Dedifferentiated amniotic fluid mesenchymal stem cell (primary cell): Measurements from ENCODE around the gene SNRNP40.

ENCODE experiments used
- DNase-seq: peaks from one replicate; pipeline ENCODE4 v3.0.0-alpha.2; 2016; ENCODE audit errors: extremely low spot score

Gene SNRNP40

DNA sequence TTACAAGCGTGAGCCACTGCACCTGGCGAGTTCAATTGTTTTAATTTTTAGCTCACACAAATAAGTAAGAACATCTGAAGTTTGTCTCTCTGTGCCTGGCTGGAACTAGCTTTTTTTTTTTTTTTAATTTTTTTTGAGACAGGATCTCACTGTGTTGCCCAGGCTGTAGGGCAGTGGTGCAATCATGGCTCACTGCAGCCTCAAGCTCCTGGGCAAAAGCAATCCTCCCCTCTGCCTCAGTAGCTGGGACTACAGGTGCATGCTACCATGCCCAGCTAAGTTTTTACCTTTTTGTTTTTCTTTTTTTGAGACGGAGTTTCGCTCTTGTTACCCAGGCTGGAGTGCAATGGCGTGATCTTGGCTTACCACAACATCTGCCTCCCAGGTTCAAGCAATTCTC is 64.8 kb downstream of the SNRNP40 start:
- DNase-seq = no peak

DNA sequence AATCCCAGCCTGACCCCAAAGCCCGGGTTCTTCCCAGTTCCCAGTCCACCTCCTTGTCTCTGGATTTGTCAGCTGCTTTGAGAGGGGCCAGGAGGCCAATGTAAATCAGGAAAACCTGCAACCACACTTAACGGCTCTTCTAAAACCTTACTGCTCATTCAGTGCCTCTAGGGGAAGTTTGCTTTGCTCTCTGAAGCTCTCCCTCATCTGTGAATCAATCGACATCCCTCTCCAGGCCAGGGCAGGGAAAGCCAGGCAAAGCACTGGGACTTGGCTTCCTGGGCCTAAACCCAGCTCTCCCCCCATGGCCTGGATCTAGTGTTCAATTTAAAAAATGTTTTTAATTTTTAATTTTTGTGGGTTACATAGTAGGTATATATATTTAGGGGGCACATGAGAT is 66.2 kb downstream of the SNRNP40 start:
- DNase-seq = no peak

DNA sequence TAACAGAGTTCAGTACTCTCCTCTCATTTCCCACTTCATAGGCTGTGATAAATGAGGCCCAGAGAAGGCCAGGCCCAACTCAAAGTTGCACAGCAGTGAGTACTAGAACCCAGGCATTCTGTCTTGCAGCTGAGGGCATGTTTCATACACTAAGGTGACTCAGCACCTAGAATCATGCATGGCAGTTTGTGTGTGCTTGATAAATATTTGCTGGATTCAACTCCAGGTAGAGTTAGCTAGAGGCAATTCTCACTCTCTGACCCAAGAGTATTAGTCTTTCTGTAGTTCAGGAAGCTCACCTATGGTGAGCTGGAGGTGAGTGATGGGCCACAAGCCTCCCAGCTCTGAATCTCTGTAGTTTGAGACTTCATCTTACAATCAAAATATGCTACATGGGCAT is 67.6 kb downstream of the SNRNP40 start:
- no peak for DNase-seq

DNA sequence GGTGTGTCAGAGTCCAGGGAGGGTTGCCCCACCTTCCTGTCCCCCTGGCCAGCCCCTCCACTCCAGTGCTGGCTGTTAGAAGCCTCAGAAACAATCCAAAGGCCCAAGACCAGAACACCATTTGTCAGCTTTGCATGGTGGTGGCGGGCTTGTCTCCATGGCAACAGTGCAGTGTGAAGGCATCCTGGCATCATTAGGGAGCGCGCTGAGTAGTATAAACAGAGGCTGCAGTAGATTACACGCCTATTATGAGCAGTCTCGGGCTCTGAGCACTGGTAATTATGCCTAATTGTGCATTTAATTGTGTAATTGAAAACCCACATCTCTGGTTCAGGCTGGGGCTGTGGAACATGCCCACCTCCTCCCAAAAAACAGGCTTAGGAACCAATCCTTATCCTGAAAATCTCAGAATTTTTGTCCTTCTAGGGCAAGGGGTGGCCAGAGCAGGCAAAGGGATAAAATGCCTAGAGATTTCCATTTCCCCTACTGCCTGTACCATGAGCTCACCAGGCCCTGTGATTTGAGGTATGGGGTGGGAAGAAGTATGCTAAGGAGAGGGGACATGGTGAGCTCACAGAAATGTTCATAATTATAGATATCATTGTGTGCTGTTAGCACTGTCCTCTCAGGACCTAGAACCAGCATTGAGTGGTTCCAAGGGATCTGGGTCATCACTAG is 68.6 kb downstream of the SNRNP40 start:
- no peak for DNase-seq

DNA sequence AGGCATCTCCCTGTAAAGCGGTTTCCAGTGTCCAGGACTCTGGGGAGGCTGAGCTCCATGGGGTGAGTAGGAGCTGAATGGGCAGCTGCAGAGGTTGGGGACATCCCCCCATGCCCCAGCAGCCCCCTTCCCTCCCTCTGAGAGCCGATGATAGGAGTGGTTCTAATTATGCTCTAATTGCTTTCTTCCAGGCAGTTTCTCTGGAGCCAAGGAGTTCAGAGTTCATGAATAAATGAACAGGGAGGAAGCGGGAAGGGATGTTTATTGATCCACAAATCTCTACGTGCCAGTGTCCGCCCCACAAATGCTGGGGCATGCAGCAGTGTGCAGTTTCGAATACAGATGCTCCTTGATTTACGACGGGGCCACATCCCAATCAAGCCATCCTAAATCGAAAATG is 72.5 kb downstream of the SNRNP40 start:
- no peak for DNase-seq

DNA sequence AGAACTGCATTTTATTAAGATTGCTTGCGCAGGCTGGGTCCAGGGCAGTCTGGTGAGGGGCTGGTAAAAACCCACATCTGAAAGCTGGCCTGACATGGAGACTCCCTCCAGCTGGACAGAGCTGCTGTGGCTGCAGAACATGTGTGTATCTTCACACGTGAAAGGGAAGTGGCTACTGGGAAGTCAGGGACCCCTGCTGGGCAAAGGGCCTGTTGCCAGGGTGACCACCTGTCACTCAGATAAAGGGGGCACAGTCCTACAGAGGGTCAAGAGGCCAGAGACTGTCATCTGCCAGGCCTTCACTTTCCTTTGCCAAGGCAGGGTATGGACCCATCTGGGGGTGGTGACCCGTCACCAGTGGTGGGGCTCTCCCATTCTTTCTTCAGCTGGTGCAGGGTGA is 74.4 kb downstream of the SNRNP40 start:
- no peak for DNase-seq

DNA sequence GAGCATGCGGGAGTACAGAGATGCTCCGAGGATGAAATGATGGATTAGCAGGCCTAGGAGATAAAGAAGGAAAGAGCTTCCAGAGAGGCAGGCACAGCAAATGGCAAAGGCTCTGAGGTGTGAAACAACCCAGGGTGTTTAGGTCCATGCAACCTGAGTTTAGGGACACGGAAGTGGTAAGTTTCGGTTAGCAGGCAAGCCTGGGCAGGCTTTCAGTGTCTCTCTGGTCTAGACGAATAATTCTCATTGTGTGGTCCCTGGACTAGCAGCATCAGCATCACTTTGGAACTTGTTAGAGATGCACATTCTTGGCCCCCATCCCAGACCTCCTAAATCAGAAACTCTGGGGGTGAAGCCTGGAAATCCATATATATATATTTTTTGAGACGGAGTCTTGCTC is 75.5 kb downstream of the SNRNP40 start:
- DNase-seq = no peak

DNA sequence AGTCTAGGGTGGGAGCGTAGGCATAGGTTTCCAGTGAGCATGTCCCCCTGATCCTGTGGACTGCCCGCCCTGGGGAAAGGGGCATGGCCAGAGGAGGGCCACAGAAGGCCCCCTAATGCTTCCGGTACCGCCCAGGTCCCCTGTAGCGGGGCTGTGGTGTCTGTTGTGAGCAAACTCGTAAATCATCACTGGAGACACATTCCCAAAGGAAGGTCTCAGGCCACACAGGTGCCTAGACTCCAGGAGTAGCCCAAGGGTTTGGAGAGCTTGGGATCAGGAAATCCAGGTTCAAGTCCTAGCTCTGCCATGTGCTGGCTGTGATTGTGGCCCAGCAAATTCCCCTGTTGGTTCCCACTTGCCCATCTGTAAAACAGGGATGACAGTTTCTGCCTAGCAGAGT is 77.1 kb downstream of the SNRNP40 start:
- DNase-seq = no peak

DNA sequence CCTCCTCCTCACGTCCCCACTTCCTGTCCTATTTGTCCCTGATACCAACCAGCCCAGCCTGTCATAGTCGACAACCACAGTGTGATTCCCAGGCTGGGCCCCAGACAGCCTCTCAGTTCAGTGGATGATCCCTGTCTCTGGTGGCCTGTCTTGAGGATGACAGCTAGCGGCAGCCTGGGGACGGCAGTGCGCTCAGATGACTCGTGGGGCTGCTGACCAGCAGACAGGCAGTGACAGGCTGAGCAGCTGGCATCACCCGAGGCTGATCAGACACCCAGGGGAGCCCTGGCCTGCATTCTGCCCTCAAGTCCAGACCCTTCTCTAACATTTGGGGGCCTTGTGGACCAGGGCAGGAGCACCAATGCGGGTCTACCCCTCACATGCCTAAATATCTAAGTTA is 77.9 kb downstream of the SNRNP40 start:
- no peak for DNase-seq

DNA sequence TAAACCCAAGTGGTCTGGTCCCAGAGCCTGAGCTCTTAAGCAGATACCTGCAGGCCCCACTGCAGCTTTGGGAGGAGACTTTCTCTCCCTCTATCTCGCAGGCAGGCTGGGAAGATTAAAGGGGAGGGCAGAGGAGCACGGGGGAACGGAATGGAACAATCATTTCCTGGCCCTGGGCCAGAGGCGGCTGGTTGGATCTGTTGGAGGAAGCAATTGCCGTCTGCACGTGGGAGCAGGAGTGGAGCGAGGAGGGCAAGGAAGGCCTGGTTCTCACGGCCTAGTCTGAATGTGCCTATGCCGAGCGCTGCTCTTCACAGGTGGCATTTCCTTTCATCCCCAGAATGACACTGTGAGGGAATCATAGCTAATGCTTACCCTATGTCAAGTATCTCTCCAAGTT is 80.6 kb downstream of the SNRNP40 start:
- DNase-seq = no peak

DNA sequence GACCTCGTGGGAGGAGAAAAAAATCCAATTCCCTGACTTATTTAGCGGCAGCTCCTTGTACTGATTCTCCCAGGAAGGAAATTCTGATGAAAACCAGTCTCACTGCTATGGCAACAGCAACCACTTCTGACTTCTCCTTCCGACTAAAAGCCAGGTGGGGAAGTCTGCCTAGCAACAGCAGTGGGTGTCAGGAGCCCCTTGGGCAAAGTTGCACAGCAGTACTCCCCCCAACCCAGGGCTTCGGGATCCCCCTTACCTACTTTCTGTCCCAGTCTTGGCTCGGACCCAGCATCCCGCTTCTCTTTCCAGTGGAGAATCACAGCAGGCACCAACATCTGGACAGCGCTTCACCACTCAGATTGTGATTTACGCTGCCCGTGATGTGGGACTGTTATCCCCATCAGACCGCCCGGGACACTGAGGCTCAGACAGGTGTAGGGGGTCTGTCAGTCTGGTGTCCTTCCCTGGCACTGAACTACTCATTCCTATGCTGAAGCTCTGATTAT is 81.5 kb downstream of the SNRNP40 start:
- DNase-seq = no peak

DNA sequence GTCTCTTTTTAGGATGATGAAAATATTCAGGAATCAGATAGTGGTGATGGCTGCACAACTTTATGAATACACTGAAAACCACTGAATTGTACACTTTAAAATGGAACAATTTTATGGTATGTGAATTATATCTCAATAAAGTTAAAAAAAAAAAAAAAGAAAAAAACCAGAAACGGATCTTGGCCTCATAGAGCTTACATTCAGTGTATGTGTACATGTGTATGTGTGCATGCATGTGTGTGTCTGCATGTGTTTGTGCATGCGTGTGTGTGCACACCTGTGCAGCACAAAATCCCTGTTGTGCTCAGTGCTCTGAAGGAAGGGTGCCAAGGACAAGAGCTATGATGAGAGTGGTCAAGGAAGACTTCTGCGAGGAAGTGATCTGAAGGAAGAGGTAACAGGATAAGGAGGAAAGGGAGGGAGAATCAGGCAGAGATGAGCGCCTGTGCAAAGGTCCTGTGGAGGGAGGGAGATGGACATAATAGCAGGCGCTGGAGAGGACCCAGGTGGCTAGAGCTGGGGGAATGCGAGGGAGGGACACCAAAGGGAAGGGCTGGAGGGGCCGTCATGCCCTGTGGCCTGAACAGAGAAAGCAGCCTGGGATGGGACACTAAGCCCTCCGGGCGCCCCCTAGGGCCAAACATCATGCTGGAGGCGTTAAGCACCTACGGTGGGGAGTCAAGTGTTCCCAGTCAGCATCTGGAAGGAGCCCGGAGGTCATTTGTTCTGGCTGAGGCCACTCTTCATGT is 82.1 kb downstream of the SNRNP40 start:
- no peak for DNase-seq
